ENCODE results near the gene KPNA2. TPM values are rescaled to one million over a fixed set of nuclear protein-coding genes. Genes with fewer than 3 reads are reported as not detected.

Gene KPNA2
- total and polyA plus RNA-seq, 9 of the 15 experiments (the other 6 are each of a cell fraction or from before 2014, with no cell fraction given): 132 to 984 (median 241) TPM

- ChIA-PET CTCF (ENCODE audit: low intra/inter-chr PET ratio) (no interaction called here), POLR2A (interaction anchor here (0.6 to 3.5 kb wide), 6 partner anchors 8 to 1095 kb away, joined by 3 to 22 read pairs (median 4); partner anchors contain the start of gene KPNA2)
- Histone ChIP-seq H2AFZ (ENCODE audit: low read depth, low read length) (no peak overlapping the region), H3K9ac (ENCODE audit: insufficient read depth in 1 of 2, low read depth in 2 of 2, low read length in 2 of 2) (no peak overlapping the region), H3K27ac (ENCODE audit: extremely low read depth, low read depth, low read length) (no peak overlapping the region), H3K79me2 (ENCODE audit: control insufficient read depth, insufficient read depth, low read length) (no peaks in the 10 kb centered on the region), H3K27me3 (ENCODE audit: control insufficient read depth in 2 of 2, insufficient read depth in 2 of 2, low read length in 2 of 2) (no peaks in the 10 kb centered on the region), H3K36me3 (ENCODE audit: control insufficient read depth, insufficient read depth, low read length) (peaks cover 47% of the 10 kb centered on the region), H3K9me3 (replicated peaks; ENCODE audit: control insufficient read depth, insufficient read depth, low read depth, low read length) (no peaks in the 10 kb centered on the region), H4K20me1 (replicated peaks; ENCODE audit: control insufficient read depth, insufficient read depth, low read length) (no peaks in the 10 kb centered on the region), H3K4me1 (replicated peaks in 1 of 2; ENCODE audit: control insufficient read depth in 2 of 2, insufficient read depth in 2 of 2, low read length in 2 of 2) (no peaks in the 10 kb centered on the region; a peak in 1 of 5 replicates), H3K4me3 (no peak overlapping the region), H3K9me1 (ENCODE audit: control insufficient read depth, insufficient read depth, low read length) (no peaks in the 10 kb centered on the region), H3K4me2 (ENCODE audit: insufficient read depth, low read length) (no peak overlapping the region)
- BruUV-seq (replicated peaks): no TSS peak
- intact Hi-C loops (cut with micrococcal nuclease): no loop called here
- WGBS (ENCODE audit: insufficient coverage, low coverage, missing lambda C conversion rate): 81% methylated on average over 9 of the region's 9 CpGs
- in situ Hi-C loops (cut with MboI): no loop called here
- DNase-seq (ENCODE audit: extremely low read depth in 1 of 4, low spot score in 3 of 4): no peak
- FAIRE-seq: no peak
- ATAC-seq: peak; percentile 26
- TF ChIP-seq POLR2AphosphoS2 (IDR thresholded peaks at IDR 0.05; ENCODE audit: low read length): 0 out of 2 replicates have a peak, but pooled peaks have one; percentile 24
- TF ChIP-seq ESRRA (IDR thresholded peaks at IDR 0.05; ENCODE audit: borderline replicate concordance, low read depth): no peak
- TF ChIP-seq EP400 (IDR thresholded peaks at IDR 0.05): no peak
- no peak for TF ChIP-seq ZNF212 (CRISPR knock-in tag; IDR thresholded peaks at IDR 0.05)
- no peak for TF ChIP-seq XRCC3 (IDR thresholded peaks at IDR 0.05)
- TF ChIP-seq POLR2A (conservative IDR thresholded peaks at IDR 0.05): peak; percentile 72
- peak in 1 of 2 experiments; percentile 60; a peak in 1 of 4 replicates for TF ChIP-seq SIN3A (IDR thresholded peaks at IDR 0.05; ENCODE audit: borderline replicate concordance in 2 of 2, control insufficient read depth in 1 of 2, low read depth in 2 of 2, low read length in 2 of 2)
- TF ChIP-seq ZNF316 (IDR thresholded peaks at IDR 0.05): peak; percentile 86
- no peak for TF ChIP-seq MTF1 (CRISPR knock-in tag; IDR thresholded peaks at IDR 0.05; ENCODE audit: borderline replicate concordance)
- TF ChIP-seq C11orf30 (IDR thresholded peaks at IDR 0.05; ENCODE audit: low read depth): peak; percentile 69; the same call in 1 of the 2 replicates
- TF ChIP-seq POLR2B (IDR thresholded peaks at IDR 0.05; ENCODE audit: low read depth, partially characterized antibody): peak; percentile 47
- TF ChIP-seq FUS (optimal IDR thresholded peaks at IDR 0.05; ENCODE audit: low read depth, low read length): no peak
- no peak for TF ChIP-seq ZFP30 (CRISPR knock-in tag; IDR thresholded peaks at IDR 0.05; ENCODE audit: borderline replicate concordance)
- TF ChIP-seq SUPT5H (IDR thresholded peaks at IDR 0.05): peak; percentile 69
- TF ChIP-seq ZNF23 (CRISPR knock-in tag; IDR thresholded peaks at IDR 0.05): no peak
- TF ChIP-seq, protein P1, sequence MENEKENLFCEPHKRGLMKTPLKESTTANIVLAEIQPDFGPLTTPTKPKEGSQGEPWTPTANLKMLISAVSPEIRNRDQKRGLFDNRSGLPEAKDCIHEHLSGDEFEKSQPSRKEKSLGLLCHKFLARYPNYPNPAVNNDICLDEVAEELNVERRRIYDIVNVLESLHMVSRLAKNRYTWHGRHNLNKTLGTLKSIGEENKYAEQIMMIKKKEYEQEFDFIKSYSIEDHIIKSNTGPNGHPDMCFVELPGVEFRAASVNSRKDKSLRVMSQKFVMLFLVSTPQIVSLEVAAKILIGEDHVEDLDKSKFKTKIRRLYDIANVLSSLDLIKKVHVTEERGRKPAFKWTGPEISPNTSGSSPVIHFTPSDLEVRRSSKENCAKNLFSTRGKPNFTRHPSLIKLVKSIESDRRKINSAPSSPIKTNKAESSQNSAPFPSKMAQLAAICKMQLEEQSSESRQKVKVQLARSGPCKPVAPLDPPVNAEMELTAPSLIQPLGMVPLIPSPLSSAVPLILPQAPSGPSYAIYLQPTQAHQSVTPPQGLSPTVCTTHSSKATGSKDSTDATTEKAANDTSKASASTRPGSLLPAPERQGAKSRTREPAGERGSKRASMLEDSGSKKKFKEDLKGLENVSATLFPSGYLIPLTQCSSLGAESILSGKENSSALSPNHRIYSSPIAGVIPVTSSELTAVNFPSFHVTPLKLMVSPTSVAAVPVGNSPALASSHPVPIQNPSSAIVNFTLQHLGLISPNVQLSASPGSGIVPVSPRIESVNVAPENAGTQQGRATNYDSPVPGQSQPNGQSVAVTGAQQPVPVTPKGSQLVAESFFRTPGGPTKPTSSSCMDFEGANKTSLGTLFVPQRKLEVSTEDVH (IDR thresholded peaks at IDR 0.05; ENCODE audit: low read depth, partially characterized antibody): peak; percentile 28
- no peak for TF ChIP-seq EWSR1 (IDR thresholded peaks at IDR 0.05; ENCODE audit: borderline replicate concordance, low read depth, partially characterized antibody)
These were observed 11.8 kb downstream of the KPNA2 start for GRCh38 chr17:68047153-68047846.

Measured in K562 (cell line).